SIG-M5 (cell line): ENCODE measurements around the gene CD244.
"Not testable (repeated sequence)": the region's sequence is repeated elsewhere in the genome, so short reads cannot be mapped to it uniquely, and the experiment has no call there.

ENCODE experiments used
- DNase-seq: peaks from one replicate; lab custom pipeline; 2025; lab: John Stamatoyannopoulos, UW

Gene CD244

GRCh38 chr1:160877221-160877620, 14.5 kb upstream of the CD244 start:
- no peak for DNase-seq

- DNase-seq, result no peak
These were observed 13.6 kb upstream of the CD244 start for GRCh38 chr1:160876311-160876710.

GRCh38 chr1:160875591-160875990, 12.9 kb upstream of the CD244 start:
- DNase-seq, result not testable (repeated sequence)

- no peak for DNase-seq
These were observed 12.2 kb upstream of the CD244 start for GRCh38 chr1:160874935-160875334.

GRCh38 chr1:160868141-160868540, 5.5 kb upstream of the CD244 start:
- DNase-seq, result no peak

GRCh38 chr1:160867651-160868050, 5.0 kb upstream of the CD244 start:
- DNase-seq, result not testable (repeated sequence)

- no peak for DNase-seq
These were observed 4.1 kb upstream of the CD244 start for GRCh38 chr1:160866695-160867260.

- no peak for DNase-seq
These were observed 3.5 kb upstream of the CD244 start for GRCh38 chr1:160866001-160866694.

- DNase-seq, result no peak
These were observed 2.6 kb upstream of the CD244 start for GRCh38 chr1:160865337-160865736.

GRCh38 chr1:160864173-160864572, 1.5 kb upstream of the CD244 start:
- no peak for DNase-seq

- DNase-seq, result peak; percentile 69
These were observed 1.1 kb upstream of the CD244 start for GRCh38 chr1:160863774-160864131.

GRCh38 chr1:160863061-160863773, 530 bp upstream of the CD244 start:
- peak; percentile 69 for DNase-seq

- no peak for DNase-seq
These were observed 1.7 kb downstream of the CD244 start for GRCh38 chr1:160860840-160861505.

GRCh38 chr1:160859166-160859565, 3.5 kb downstream of the CD244 start:
- no peak for DNase-seq

GRCh38 chr1:160858507-160858906, 4.2 kb downstream of the CD244 start:
- no peak for DNase-seq

- DNase-seq, result no peak
These were observed 4.6 kb downstream of the CD244 start for GRCh38 chr1:160858097-160858496.

- DNase-seq, result no peak
These were observed 7.3 kb downstream of the CD244 start for GRCh38 chr1:160855181-160855981.

GRCh38 chr1:160853754-160854153, 8.9 kb downstream of the CD244 start:
- DNase-seq, result no peak

GRCh38 chr1:160853014-160853413, 9.7 kb downstream of the CD244 start:
- DNase-seq, result no peak

- no peak for DNase-seq
These were observed 11.7 kb downstream of the CD244 start for GRCh38 chr1:160850993-160851392.

- no peak for DNase-seq
These were observed 12.1 kb downstream of the CD244 start for GRCh38 chr1:160850541-160850940.

- no peak for DNase-seq
These were observed 16.4 kb downstream of the CD244 start for GRCh38 chr1:160846281-160846680.
